Neural cell (in vitro differentiated cells): ENCODE data around the gene VEPH1. TPM values are rescaled to one million over a fixed set of nuclear protein-coding genes. Genes with fewer than 3 reads are reported as not detected.

Experiments
- H2AFZ ChIP-seq: fragments of 200-600, 300-800 bp; sonication (generic), shearing (Covaris generic); 2 replicates; pipeline ENCODE4 v1.6.0; 2014; ENCODE audit warnings: low read depth, mild to moderate bottlenecking, antibody characterized with exemption, low read length, moderate library complexity
- H3F3A ChIP-seq: fragments of 200-600 bp; shearing (Covaris generic); 2 replicates; pipeline ENCODE4 v1.6.1; 2016; ENCODE audit warnings: mild to moderate bottlenecking, moderate library complexity, mixed read lengths, antibody characterized with exemption, low read length; ENCODE audit not compliant: insufficient read depth, poor library complexity, severe bottlenecking
- H3K27ac ChIP-seq: fragments of 200-600, 300-800 bp; sonication (generic), shearing (Covaris generic); 2 replicates; pipeline ENCODE4 v1.5.1; 2014; ENCODE audit warnings: mild to moderate bottlenecking, low read length, moderate library complexity
- H3K27me3 ChIP-seq: fragments of 300-800, 200-600 bp; sonication (generic), shearing (Covaris generic); 2 replicates; pipeline ENCODE4 v1.6.0; 2014; ENCODE audit warnings: mild to moderate bottlenecking, low read depth, low read length, moderate library complexity; ENCODE audit not compliant: insufficient read depth
- H3K36me3 ChIP-seq: fragments of 300-800, 200-600 bp; sonication (generic), shearing (Covaris generic); 2 replicates; pipeline ENCODE4 v1.5.1; 2014; ENCODE audit warnings: mild to moderate bottlenecking, antibody characterized with exemption, low read length, moderate library complexity; ENCODE audit not compliant: insufficient read depth
- H3K4me2 ChIP-seq: fragments of 300-800, 200-600 bp; sonication (generic), shearing (Covaris generic); 2 replicates; pipeline ENCODE4 v1.6.0; 2014; ENCODE audit warnings: mild to moderate bottlenecking, low read length
- H3K4me3 ChIP-seq: fragments of 300-800, 200-600 bp; sonication (generic), shearing (Covaris generic); 2 replicates; pipeline ENCODE4 v1.5.1; 2014; ENCODE audit warnings: mild to moderate bottlenecking, low read length, moderate library complexity
- H3K79me2 ChIP-seq: fragments of 200-600 bp; shearing (Covaris generic); replicated peaks from 2 replicates; pipeline ENCODE4 v1.6.0; 2014; ENCODE audit warnings: mild to moderate bottlenecking, low read length, moderate library complexity; ENCODE audit not compliant: insufficient read depth
- H3K9ac ChIP-seq: fragments of 300-800, 200-600 bp; sonication (generic), shearing (Covaris generic); 2 replicates; pipeline ENCODE4 v1.6.1; 2016; ENCODE audit warnings: mild to moderate bottlenecking, low read length, mixed read lengths
- H3K9me2 ChIP-seq: fragments of 200-600 bp; shearing (Covaris generic); 2 replicates; pipeline ENCODE4 v1.6.1; 2016; ENCODE audit warnings: mild to moderate bottlenecking, low read length, mixed read lengths; ENCODE audit not compliant: insufficient read depth
- H3K9me3 ChIP-seq: fragments of 200-600, 300-800 bp; sonication (generic), shearing (Covaris generic); 2 replicates; pipeline ENCODE4 v1.6.1; 2016; ENCODE audit warnings: mild to moderate bottlenecking, mixed run types, low read length, moderate library complexity, mixed read lengths
- H4K20me1 ChIP-seq: fragments of 200-600 bp; shearing (Covaris generic); 2 replicates; pipeline ENCODE4 v1.6.1; 2016; ENCODE audit warnings: mild to moderate bottlenecking, mixed run types; ENCODE audit not compliant: insufficient read depth
- EP300 ChIP-seq: fragments of 450-650 bp; conservative IDR thresholded peaks from 2 replicates; pipeline ENCODE4 v1.6.1; 2014; ENCODE audit warnings: antibody characterized with exemption, mild to moderate bottlenecking, moderate library complexity; ENCODE audit not compliant: poor library complexity, severe bottlenecking
- EZH2 ChIP-seq: fragments of 200-600, 300-800 bp; shearing (Covaris generic), sonication (generic); IDR thresholded peaks from 2 replicates; pipeline ENCODE4 v1.6.1; 2014; ENCODE audit warnings: antibody characterized with exemption, low read length, borderline replicate concordance, mild to moderate bottlenecking; ENCODE audit not compliant: insufficient read depth, poor library complexity, severe bottlenecking
- MXI1 ChIP-seq: fragments of 450-650 bp; conservative IDR thresholded peaks from 2 replicates; pipeline ENCODE4 v1.6.1; 2014; ENCODE audit warnings: antibody characterized with exemption, mild to moderate bottlenecking; ENCODE audit not compliant: poor library complexity, severe bottlenecking
- POLR2AphosphoS5 ChIP-seq: IDR thresholded peaks from 2 replicates; pipeline ENCODE4 v1.6.1; 2012
- RAD21 ChIP-seq: fragments of 450-650 bp; conservative IDR thresholded peaks from 2 replicates; pipeline ENCODE4 v1.6.1; 2014; ENCODE audit warnings: antibody characterized with exemption, mild to moderate bottlenecking, moderate library complexity
- SMC3 ChIP-seq: fragments of 450-650 bp; conservative IDR thresholded peaks from 2 replicates; pipeline ENCODE4 v1.6.1; 2014; ENCODE audit warnings: antibody characterized with exemption, mild to moderate bottlenecking, moderate library complexity; ENCODE audit not compliant: poor library complexity
- TAF1 ChIP-seq: IDR thresholded peaks from 2 replicates; pipeline ENCODE4 v1.6.1; 2012; ENCODE audit warnings: low read depth
- polyA plus RNA-seq: library from polyadenylated mRNA; depleted of rRNA; stranded (reverse); fragments of >200 nt; gene quantifications from 2 replicates; pipeline ENCODE4 v1.2.3, GENCODE V29; 2014
- TF ChIP-seq, protein P1 (sequence below): fragments of 450-650 bp; IDR thresholded peaks from 2 replicates; pipeline ENCODE4 v1.5.1; 2014; ENCODE audit warnings: antibody characterized with exemption, mild to moderate bottlenecking, moderate library complexity; ENCODE audit not compliant: poor library complexity, severe bottlenecking
- TF ChIP-seq, protein P2 (sequence below): IDR thresholded peaks from 2 replicates; pipeline ENCODE4 v1.6.1; 2012; ENCODE audit warnings: borderline replicate concordance

Gene VEPH1
- polyA plus RNA-seq, 1 donor from 2014 or later, result 0.89 TPM

DNA sequence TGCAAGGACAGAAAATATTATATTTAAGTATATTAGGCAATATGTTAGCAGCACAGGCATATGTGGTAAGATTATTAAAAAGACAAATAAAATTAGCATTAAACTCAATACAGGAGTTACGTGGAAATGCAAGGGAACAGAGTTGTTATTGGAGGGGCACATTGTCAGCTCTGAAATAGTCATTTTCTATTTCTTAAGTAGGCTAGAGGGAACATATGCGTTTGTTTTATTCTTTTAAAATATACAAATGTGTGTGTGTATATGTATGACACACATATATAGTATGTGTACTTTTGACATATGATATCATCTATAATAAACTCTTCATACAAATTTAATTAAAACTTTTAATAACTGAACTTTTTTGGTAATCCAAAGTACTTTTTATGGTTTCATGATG lies 22.8 kb upstream of the VEPH1 start:
- Histone ChIP-seq H3K27me3 (no peaks in the 10 kb centered on the region), H3K4me3 (no peak overlapping the region), H3F3A (no peaks in the 10 kb centered on the region), H3K27ac (no peak overlapping the region), H4K20me1 (no peaks in the 10 kb centered on the region), H3K9ac (no peak overlapping the region), H2AFZ (no peak overlapping the region), H3K9me3 (no peaks in the 10 kb centered on the region), H3K9me2 (no peaks in the 10 kb centered on the region), H3K79me2 (no peaks in the 10 kb centered on the region), H3K4me2 (no peak overlapping the region), H3K36me3 (no peaks in the 10 kb centered on the region)
- TF ChIP-seq EP300, result no peak
- TF ChIP-seq POLR2AphosphoS5, result no peak
- no peak for TF ChIP-seq SMC3
- TF ChIP-seq TAF1, result no peak
- TF ChIP-seq EZH2, result no peak
- TF ChIP-seq, protein P1, sequence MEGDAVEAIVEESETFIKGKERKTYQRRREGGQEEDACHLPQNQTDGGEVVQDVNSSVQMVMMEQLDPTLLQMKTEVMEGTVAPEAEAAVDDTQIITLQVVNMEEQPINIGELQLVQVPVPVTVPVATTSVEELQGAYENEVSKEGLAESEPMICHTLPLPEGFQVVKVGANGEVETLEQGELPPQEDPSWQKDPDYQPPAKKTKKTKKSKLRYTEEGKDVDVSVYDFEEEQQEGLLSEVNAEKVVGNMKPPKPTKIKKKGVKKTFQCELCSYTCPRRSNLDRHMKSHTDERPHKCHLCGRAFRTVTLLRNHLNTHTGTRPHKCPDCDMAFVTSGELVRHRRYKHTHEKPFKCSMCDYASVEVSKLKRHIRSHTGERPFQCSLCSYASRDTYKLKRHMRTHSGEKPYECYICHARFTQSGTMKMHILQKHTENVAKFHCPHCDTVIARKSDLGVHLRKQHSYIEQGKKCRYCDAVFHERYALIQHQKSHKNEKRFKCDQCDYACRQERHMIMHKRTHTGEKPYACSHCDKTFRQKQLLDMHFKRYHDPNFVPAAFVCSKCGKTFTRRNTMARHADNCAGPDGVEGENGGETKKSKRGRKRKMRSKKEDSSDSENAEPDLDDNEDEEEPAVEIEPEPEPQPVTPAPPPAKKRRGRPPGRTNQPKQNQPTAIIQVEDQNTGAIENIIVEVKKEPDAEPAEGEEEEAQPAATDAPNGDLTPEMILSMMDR, result no peak
- TF ChIP-seq, protein P2, sequence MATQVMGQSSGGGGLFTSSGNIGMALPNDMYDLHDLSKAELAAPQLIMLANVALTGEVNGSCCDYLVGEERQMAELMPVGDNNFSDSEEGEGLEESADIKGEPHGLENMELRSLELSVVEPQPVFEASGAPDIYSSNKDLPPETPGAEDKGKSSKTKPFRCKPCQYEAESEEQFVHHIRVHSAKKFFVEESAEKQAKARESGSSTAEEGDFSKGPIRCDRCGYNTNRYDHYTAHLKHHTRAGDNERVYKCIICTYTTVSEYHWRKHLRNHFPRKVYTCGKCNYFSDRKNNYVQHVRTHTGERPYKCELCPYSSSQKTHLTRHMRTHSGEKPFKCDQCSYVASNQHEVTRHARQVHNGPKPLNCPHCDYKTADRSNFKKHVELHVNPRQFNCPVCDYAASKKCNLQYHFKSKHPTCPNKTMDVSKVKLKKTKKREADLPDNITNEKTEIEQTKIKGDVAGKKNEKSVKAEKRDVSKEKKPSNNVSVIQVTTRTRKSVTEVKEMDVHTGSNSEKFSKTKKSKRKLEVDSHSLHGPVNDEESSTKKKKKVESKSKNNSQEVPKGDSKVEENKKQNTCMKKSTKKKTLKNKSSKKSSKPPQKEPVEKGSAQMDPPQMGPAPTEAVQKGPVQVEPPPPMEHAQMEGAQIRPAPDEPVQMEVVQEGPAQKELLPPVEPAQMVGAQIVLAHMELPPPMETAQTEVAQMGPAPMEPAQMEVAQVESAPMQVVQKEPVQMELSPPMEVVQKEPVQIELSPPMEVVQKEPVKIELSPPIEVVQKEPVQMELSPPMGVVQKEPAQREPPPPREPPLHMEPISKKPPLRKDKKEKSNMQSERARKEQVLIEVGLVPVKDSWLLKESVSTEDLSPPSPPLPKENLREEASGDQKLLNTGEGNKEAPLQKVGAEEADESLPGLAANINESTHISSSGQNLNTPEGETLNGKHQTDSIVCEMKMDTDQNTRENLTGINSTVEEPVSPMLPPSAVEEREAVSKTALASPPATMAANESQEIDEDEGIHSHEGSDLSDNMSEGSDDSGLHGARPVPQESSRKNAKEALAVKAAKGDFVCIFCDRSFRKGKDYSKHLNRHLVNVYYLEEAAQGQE, result no peak
- no peak for TF ChIP-seq MXI1
- TF ChIP-seq RAD21, result no peak

DNA sequence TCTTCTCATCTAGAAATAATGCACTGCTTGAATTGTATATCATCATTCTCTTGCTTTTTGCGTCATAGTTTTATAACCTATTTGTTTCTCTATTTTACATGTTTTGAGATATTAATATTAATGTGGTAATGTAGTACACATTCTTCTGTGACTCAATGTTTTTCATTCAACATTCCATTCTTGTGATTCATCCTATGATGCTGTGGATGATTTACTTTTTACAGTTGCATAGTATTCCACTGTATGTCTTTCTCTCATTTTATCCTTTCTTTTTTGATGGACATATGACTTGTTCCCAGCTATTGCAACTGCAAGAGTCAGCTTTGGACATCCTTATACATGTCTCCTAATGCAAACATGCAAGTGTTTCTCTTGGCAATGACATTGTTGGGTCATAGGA lies 20.6 kb upstream of the VEPH1 start:
- Histone ChIP-seq H3K79me2 (no peaks in the 10 kb centered on the region), H3K27me3 (no peaks in the 10 kb centered on the region), H3F3A (no peaks in the 10 kb centered on the region), H3K36me3 (no peaks in the 10 kb centered on the region), H3K27ac (no peak overlapping the region), H2AFZ (no peak overlapping the region), H3K9me3 (no peaks in the 10 kb centered on the region), H3K9me2 (no peaks in the 10 kb centered on the region), H3K4me2 (no peak overlapping the region), H4K20me1 (no peaks in the 10 kb centered on the region), H3K4me3 (no peak overlapping the region), H3K9ac (no peak overlapping the region)
- no peak for TF ChIP-seq MXI1
- TF ChIP-seq SMC3, result no peak
- TF ChIP-seq, protein P2, result no peak
- TF ChIP-seq, protein P1, result no peak
- TF ChIP-seq RAD21, result no peak
- TF ChIP-seq TAF1, result no peak
- TF ChIP-seq EZH2, result no peak
- TF ChIP-seq POLR2AphosphoS5, result no peak
- TF ChIP-seq EP300, result no peak
